Transverse colon (tissue), 3 donors: ENCODE results near the gene CNTN1.

Experiments
- CTCF ChIP-seq, 5 experiments: fragments of 200-600 bp in 3 of 5; fragments of 450-650 bp in 2 of 5; sonication (generic) in 3 of 5; IDR thresholded peaks; 1 replicate in 2 of 5; 2 replicates in 3 of 5; pipeline ENCODE4 v1.5.1; 2016 to 2017; ENCODE audit warnings: antibody characterized with exemption in 5 of 5, inconsistent platforms in 3 of 5, mild to moderate bottlenecking in 2 of 5, moderate library complexity in 1 of 5
- EP300 ChIP-seq: sonication (generic); formaldehyde crosslinking; IDR thresholded peaks from one replicate; pipeline ENCODE4 v1.6.1; 2017; ENCODE audit warnings: antibody characterized with exemption, low read depth

- TF ChIP-seq CTCF (IDR thresholded peaks at IDR 0.05), result no peak
- TF ChIP-seq EP300, result no peak
Measured at GRCh38 chr12:40819436-40820108, 127.3 kb downstream of the CNTN1 start.
